Mucosa of descending colon (tissue), 3 donors: ENCODE results near the gene FIGLA. TPM values are rescaled to one million over a fixed set of nuclear protein-coding genes. Genes with fewer than 3 reads are reported as not detected.
"Not testable (repeated sequence)": the region's sequence is repeated elsewhere in the genome, so short reads cannot be mapped to it uniquely, and the experiment has no call there.

Source experiments
- ATAC-seq: fragments of 200-7000 bp; cut with Tn5 transposase; one replicate; pipeline ENCODE4 v1.9.1; 2020; ENCODE audit warnings: mild to moderate bottlenecking, moderate library complexity
- DNase-seq, 3 donors: peaks; one replicate each; pipeline ENCODE4 v3.0.0-alpha.2; 2020
- H3K36me3 ChIP-seq: fragments of 200-600 bp; one replicate; pipeline ENCODE4 v1.8.0; 2021; ENCODE audit warnings: low read depth, mild to moderate bottlenecking
- H3K4me1 ChIP-seq: fragments of 200-600 bp; one replicate; pipeline ENCODE4 v1.8.0; 2021; ENCODE audit warnings: low read depth, mild to moderate bottlenecking
- H3K4me3 ChIP-seq: fragments of 200-600 bp; one replicate; pipeline ENCODE4 v1.8.0; 2021; ENCODE audit warnings: mild to moderate bottlenecking
- H3K9me3 ChIP-seq: fragments of 200-600 bp; one replicate; pipeline ENCODE4 v1.8.0; 2021; ENCODE audit warnings: mild to moderate bottlenecking
- CTCF ChIP-seq: fragments of 200-600 bp; IDR thresholded peaks from one replicate; pipeline ENCODE4 v1.8.0; 2022; ENCODE audit warnings: antibody characterized with exemption, mild to moderate bottlenecking
- intact Hi-C, 2 donors: fragments of 100-400 bp; cut with DNase I in 1 of 2; cut with micrococcal nuclease in 1 of 2; formaldehyde crosslinking; loops; one replicate each; pipeline versions ENCODE4 v1.11.0 to v1.11.1; 2022; cut with DNase I, micrococcal nuclease
- total RNA-seq, 3 donors: library from RNA; stranded (reverse); fragmentation: NEBNext Ultra II Directional in 2 of 3; extraction: Animal tissue kit (Norgen Biotek cat#: 25700) in 2 of 3; gene quantifications; one replicate each; pipeline versions ENCODE4 v1.2.1 to v1.2.4, GENCODE V29; 2021 to 2023
- donor health status: DM: no; HTN: no; CAD: no; lungs with moderate emphysema.
- donor health status: DM: no; HTN: no; CAD: no.
- donor health status: DM: no; HTN: yes; CAD: no.

FIGLA gene
- total RNA-seq, 3 donors from 2014 or later, result not detected

DNA sequence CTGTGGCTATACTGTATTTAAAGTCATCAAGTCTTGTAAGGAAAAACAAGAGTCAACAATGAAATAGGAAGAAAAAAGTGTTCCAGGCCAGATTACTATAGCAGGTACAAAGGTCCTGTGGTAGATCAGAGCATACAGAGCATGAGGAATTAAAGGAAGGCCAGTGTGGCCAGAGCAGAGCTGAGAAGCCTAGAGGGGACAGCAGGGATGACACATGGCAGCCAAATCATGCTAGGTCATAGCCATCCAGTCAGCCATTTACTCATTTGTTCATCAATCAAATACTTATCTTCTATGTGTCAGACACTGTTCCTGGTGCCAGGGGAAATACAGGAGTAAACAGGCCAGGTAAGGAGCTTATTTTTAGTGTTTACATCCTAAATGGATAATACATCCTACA, 46.8 kb downstream of the FIGLA start:
- Histone ChIP-seq H3K9me3 (no peaks in the 10 kb centered on the region), H3K4me1 (no peaks in the 10 kb centered on the region), H3K4me3 (no peak overlapping the region), H3K36me3 (no peaks in the 10 kb centered on the region)
- ATAC-seq (no peak), DNase-seq (no peak)
- intact Hi-C loops, result no loop called here
- no peak for TF ChIP-seq CTCF

GRCh38 chr2:70743068-70743467, 47.4 kb downstream of the FIGLA start:
- no peak for TF ChIP-seq CTCF
- Histone ChIP-seq H3K36me3 (no peaks in the 10 kb centered on the region), H3K4me3 (no peak overlapping the region), H3K9me3 (no peaks in the 10 kb centered on the region), H3K4me1 (no peaks in the 10 kb centered on the region)
- intact Hi-C loops, result no loop called here
- DNase-seq (no peak), ATAC-seq (no peak)

- intact Hi-C loops, H3K36me3 ChIP-seq, H3K4me3 ChIP-seq, H3K4me1 ChIP-seq, ATAC-seq, DNase-seq, H3K9me3 ChIP-seq: not testable (repeated sequence)
Measured at GRCh38 chr2:70739492-70739891, 51.0 kb downstream of the FIGLA start.

DNA sequence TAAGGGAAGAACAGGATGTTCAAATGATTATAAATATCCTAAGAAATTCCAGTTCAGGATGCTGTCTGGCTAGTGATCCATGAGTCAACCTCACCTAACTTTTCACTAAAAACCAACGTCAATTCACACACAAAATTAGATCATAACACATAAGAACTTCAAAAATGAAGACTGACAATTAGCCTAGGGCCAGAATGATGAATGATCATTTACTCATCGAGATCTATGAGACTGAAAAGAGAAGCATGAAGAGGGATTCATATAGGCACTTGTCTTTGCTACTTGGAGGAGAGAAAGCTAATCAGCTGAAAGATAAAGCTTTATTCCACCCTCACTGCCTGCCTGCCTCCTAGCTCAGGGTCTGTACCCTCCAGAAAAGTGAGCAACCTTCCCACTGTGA, 52.3 kb downstream of the FIGLA start:
- Histone ChIP-seq H3K4me3 (no peak overlapping the region), H3K9me3 (no peaks in the 10 kb centered on the region), H3K4me1 (no peaks in the 10 kb centered on the region), H3K36me3 (no peaks in the 10 kb centered on the region)
- ATAC-seq (no peak), DNase-seq (no peak)
- intact Hi-C loops, result no loop called here
- no peak for TF ChIP-seq CTCF

DNA sequence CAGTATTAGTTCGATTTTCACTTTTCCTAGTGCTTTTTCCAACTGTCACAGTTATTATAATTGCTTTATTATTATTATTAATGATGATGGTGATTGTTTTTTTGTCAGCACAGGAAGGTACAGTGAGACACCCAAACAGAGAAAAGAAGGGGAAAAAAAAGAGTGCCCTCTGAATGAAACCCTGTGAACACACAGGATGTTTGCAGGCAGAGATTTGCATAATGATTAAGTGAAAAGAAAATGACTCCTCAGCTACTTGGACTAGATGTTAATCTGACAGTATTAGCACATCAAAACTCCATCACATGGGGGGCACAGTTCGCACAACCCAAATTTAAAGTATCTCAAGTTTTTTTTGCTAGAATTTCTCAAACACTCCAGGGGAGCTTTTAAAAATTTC, 55.4 kb downstream of the FIGLA start:
- intact Hi-C loops, result no loop called here
- Histone ChIP-seq H3K36me3 (no peaks in the 10 kb centered on the region), H3K4me1 (no peaks in the 10 kb centered on the region), H3K4me3 (no peak overlapping the region), H3K9me3 (no peaks in the 10 kb centered on the region)
- DNase-seq (no peak), ATAC-seq (no peak)
- no peak for TF ChIP-seq CTCF

DNA sequence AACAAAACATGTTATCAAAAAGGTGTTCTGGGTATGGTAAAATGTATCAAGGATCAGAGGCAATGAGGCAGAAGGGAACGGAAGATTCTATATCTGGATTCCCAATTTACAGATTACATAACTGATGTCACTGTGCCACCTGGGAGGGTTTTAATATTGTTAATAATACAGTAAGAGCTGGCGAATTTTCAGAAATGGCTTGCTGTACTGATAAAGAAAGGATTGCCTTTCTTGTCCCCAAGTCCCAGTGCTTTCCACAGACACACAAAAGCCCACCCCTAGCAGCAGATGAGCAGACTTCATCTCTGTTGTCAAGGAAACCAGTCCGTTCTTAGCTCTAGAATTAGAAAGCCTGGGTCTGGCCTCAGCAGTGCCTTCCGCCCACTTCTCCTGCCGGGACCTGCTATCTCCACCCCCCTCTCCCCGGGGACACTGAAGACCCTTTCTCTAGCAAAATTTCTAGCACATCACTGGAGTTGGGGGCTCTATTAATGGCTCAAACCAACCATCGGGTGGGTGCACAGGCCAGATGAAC, 56.7 kb downstream of the FIGLA start:
- no peaks in the 10 kb centered on the region for H3K36me3 ChIP-seq
- H3K4me3 ChIP-seq, result no peak overlapping the region
- H3K4me1 ChIP-seq, result no peaks in the 10 kb centered on the region
- DNase-seq (no peak), ATAC-seq (no peak)
- no peaks in the 10 kb centered on the region for H3K9me3 ChIP-seq
- intact Hi-C loops, result no loop called here
- TF ChIP-seq CTCF, result no peak
